Cardiac muscle cell (in vitro differentiated cells and primary cell): ENCODE data around the gene ADIRF. TPM values are rescaled to one million over a fixed set of nuclear protein-coding genes. Genes with fewer than 3 reads are reported as not detected.
"Not testable (repeated sequence)": the region's sequence is repeated elsewhere in the genome, so short reads cannot be mapped to it uniquely, and the experiment has no call there.

Experiments
- DNase-seq, 2 donors: peaks; one replicate each; pipeline versions ENCODE4 v3.0.0 to v3.0.0-alpha.2; 2010 to 2017; ENCODE audit warnings: low read depth in 1 of 2, low spot score in 1 of 2
- H3K27ac ChIP-seq: fragments of 200-600 bp; sonication (generic); 2 replicates; pipeline ENCODE4 v1.5.1; 2016
- H3K27me3 ChIP-seq: fragments of 200-600 bp; sonication (generic); 2 replicates; pipeline ENCODE4 v1.6.0; 2016; ENCODE audit warnings: control low read depth
- H3K36me3 ChIP-seq: fragments of 200-600 bp; sonication (generic); 2 replicates; pipeline ENCODE4 v1.5.1; 2016; ENCODE audit warnings: control low read depth
- H3K4me1 ChIP-seq: fragments of 200-600 bp; sonication (generic); 2 replicates; pipeline ENCODE4 v1.8.1; 2017; ENCODE audit warnings: low read depth, mild to moderate bottlenecking, mixed run types
- H3K4me3 ChIP-seq: fragments of 200-600 bp; sonication (generic); 2 replicates; pipeline ENCODE4 v1.5.1; 2016; ENCODE audit warnings: mild to moderate bottlenecking
- H3K9me3 ChIP-seq: fragments of 200-600 bp; sonication (generic); 2 replicates; pipeline ENCODE4 v1.5.1; 2017; ENCODE audit warnings: low read depth, mild to moderate bottlenecking, control low read depth
- polyA plus RNA-seq: library from polyadenylated mRNA; unstranded; fragments of >200 nt; fragmentation: Nextera tagmentation; extraction: Ambion mirVana; gene quantifications from 2 replicates; pipeline ENCODE4 v1.2.1, GENCODE V29; 2016
- total RNA-seq: library from RNA; depleted of rRNA; stranded (reverse); fragments of >200 nt; gene quantifications from 2 replicates; pipeline ENCODE4 v1.2.3, GENCODE V29; 2016
- TF ChIP-seq, protein P1 (sequence below): IDR thresholded peaks from 2 replicates; pipeline ENCODE4 v1.5.1; 2012; ENCODE audit warnings: low read depth, mild to moderate bottlenecking, low read length

ADIRF gene
- total RNA-seq (not detected in 2 replicates), polyA plus RNA-seq (0.40 TPM in 1 of 2 replicates, not detected in the other)

DNA sequence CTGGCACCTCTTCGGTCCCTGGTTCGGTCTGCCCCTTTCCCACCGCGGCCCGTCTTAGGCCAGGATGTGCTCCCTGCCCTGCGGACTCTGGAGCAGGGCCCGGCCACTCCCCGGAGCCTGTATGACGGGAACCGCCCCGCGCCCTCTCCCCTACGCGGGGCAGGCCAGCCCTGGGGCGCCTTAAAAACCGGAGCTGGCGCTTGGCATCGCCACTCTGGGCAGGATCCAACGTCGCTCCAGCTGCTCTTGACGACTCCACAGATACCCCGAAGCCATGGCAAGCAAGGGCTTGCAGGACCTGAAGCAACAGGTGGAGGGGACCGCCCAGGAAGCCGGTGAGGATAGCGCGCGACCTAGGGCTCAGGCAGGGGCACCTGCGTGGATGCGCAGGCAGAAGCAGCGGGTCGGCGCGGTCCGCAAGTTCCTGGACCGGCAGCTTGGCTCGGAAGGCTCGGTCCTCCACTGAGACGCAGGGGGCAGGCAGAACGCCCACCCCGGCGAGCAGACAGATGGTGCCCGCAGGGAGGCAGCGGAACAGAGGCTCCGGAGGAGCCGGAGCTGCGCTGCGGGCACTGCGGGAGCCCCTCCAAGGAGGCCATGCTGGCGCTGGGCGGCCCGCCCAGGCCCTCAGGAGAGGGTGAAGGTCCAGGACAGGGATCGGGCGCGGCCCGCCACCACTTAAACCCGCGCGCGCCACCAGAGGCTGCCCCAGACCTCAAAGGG is at the start of gene ADIRF:
Gene ADIRF, plus strand, starts transcription at position 212 of the 723 bp plus-strand sequence. Its CDS starts 63 bp downstream, at position 275.
- Histone ChIP-seq H3K4me3 (no peak within 1 kb of the TSS), H3K27me3 (peaks cover 5% of the 10 kb centered on the region)
- no peak for DNase-seq

DNA sequence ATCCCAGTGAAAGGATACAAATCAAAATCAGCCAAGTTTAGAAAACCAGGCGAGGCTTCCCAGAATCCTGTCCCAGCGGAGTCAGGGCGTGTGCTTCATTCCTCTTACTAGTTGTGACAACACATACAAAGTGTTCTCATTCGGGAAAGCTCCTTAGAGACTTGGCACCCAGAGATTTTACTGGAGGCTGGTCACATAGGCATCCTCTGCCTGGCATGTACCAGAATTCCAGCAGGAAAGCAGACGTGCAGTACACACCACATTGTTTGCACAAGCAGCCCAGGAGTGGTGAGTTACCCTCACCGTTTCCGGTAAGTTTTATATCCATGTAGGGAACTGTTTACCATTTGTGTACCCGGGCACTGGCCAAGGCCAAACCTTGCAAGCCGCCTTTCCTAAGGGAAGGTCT is 45.7 kb upstream of the ADIRF start:
- TF ChIP-seq, protein P1, sequence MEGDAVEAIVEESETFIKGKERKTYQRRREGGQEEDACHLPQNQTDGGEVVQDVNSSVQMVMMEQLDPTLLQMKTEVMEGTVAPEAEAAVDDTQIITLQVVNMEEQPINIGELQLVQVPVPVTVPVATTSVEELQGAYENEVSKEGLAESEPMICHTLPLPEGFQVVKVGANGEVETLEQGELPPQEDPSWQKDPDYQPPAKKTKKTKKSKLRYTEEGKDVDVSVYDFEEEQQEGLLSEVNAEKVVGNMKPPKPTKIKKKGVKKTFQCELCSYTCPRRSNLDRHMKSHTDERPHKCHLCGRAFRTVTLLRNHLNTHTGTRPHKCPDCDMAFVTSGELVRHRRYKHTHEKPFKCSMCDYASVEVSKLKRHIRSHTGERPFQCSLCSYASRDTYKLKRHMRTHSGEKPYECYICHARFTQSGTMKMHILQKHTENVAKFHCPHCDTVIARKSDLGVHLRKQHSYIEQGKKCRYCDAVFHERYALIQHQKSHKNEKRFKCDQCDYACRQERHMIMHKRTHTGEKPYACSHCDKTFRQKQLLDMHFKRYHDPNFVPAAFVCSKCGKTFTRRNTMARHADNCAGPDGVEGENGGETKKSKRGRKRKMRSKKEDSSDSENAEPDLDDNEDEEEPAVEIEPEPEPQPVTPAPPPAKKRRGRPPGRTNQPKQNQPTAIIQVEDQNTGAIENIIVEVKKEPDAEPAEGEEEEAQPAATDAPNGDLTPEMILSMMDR = no peak
- peaks cover 68% of the 10 kb centered on the region for H3K36me3 ChIP-seq

More for the DNA sequence above, at the start of gene ADIRF:
- TF ChIP-seq, protein P1 = no peak
- Histone ChIP-seq H3K27ac (no peak within 1 kb of the TSS), H3K36me3 (no peaks in the 10 kb centered on the region), H3K9me3 (no peaks in the 10 kb centered on the region), H3K4me1 (peaks cover 18% of the 10 kb centered on the region)

DNA sequence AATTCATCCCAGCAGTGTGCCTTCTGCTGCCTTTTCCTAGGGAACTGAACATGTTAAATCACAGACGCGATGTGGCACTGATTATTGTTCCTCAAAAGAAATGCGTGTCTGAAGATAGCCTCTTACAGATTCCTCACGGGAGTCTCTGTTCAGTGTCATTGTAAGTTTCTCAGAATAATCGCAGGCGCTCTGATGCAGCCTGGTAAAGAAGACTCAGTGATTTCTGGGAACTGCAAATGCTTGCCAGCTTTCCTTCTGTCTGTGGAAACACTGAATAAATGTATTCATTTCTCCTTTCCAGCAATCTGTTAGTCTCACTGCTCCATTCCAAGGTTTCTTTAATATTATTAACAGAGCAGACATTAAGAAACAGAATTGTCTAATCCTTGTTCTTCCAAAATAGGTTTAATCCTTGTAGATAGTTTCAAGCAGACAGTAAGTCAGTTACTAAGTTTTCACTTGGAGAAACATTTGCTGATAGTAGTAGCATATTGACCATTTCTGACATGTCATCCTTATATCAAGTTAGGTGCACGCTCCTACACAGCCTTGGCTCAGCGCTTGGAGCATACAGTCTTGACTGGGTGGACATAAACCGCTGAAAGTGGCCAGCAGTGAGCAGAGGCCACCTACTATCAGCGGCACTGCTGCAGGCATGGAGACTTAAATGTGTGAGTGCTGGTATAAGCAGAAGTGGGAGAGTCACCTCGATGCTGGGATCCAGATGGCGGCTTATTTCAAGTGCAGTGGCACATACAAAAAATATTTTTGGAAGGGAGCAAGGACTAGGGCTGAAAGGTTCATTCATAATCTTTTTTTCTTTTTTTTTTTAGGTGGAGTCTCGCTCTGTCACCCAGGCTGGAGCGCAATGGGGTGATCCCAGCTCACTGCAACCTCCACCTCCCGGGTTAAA is 38.6 kb upstream of the ADIRF start:
- TF ChIP-seq, protein P1 = no peak
- DNase-seq = no peak
- peak overlapping the region; percentile 68 for H3K27ac ChIP-seq
- no peak overlapping the region for H3K4me3 ChIP-seq
- H3K4me1 ChIP-seq = peaks cover 1% of the 10 kb centered on the region
- H3K9me3 ChIP-seq = no peaks in the 10 kb centered on the region
- H3K27me3 ChIP-seq = no peaks in the 10 kb centered on the region
- H3K36me3 ChIP-seq = peaks cover 47% of the 10 kb centered on the region

More for the DNA sequence above, 45.7 kb upstream of the ADIRF start:
- H3K4me1 ChIP-seq = no peaks in the 10 kb centered on the region
- no peak overlapping the region for H3K4me3 ChIP-seq
- no peak for DNase-seq
- no peaks in the 10 kb centered on the region for H3K27me3 ChIP-seq
- H3K9me3 ChIP-seq = no peaks in the 10 kb centered on the region
- H3K27ac ChIP-seq = no peak overlapping the region

DNA sequence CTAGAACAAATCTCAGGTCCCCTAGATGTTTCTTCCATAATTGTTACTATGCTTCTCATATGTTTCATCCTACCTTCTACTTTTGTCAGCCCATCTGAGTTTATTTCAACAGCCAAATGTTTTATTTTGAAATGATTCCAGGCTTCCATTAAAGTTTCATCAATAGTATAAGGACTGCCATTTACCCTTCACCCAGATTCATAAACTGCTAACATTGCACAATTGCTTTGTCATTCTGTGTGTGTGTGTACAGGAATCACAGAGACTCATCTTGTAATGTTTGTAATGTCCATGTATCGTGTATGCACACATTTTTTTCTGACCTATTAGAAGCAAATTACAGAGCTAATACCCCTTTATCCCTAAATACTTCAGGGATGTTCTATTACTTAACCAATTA is 36.4 kb upstream of the ADIRF start:
- peaks cover 34% of the 10 kb centered on the region for H3K36me3 ChIP-seq
- no peaks in the 10 kb centered on the region for H3K9me3 ChIP-seq
- DNase-seq = peak in 1 of 2 donors; percentile 74
- TF ChIP-seq, protein P1 = no peak
- no peaks in the 10 kb centered on the region for H3K27me3 ChIP-seq
- no peak overlapping the region for H3K27ac ChIP-seq
- peaks cover 6% of the 10 kb centered on the region for H3K4me1 ChIP-seq
- H3K4me3 ChIP-seq = no peak overlapping the region

DNA sequence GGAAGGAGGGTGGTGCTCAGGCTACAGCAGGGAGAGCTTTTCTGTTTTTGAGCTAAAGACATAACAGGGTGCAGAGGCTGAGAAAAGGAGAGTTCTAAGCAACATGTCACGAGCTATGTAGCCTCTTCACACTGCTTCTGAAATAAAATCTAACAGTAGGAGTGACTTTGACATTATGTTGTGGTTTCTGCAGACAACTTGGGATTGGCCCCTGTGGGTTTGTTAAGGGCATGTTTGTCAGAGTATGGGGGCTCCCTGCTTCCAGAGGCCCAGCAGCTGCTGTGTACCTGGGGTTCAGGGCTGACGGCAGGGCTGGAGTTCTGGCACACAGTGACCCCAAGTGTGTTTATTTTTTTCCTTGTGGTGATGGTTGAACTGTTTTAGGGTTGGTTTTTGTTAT is 35.6 kb upstream of the ADIRF start:
- Histone ChIP-seq H3K36me3 (peaks cover 27% of the 10 kb centered on the region), H3K9me3 (no peaks in the 10 kb centered on the region), H3K4me1 (peaks cover 6% of the 10 kb centered on the region), H3K4me3 (no peak overlapping the region), H3K27me3 (no peaks in the 10 kb centered on the region), H3K27ac (peak overlapping the region; percentile 12)
- no peak for DNase-seq
- TF ChIP-seq, protein P1 = no peak

DNA sequence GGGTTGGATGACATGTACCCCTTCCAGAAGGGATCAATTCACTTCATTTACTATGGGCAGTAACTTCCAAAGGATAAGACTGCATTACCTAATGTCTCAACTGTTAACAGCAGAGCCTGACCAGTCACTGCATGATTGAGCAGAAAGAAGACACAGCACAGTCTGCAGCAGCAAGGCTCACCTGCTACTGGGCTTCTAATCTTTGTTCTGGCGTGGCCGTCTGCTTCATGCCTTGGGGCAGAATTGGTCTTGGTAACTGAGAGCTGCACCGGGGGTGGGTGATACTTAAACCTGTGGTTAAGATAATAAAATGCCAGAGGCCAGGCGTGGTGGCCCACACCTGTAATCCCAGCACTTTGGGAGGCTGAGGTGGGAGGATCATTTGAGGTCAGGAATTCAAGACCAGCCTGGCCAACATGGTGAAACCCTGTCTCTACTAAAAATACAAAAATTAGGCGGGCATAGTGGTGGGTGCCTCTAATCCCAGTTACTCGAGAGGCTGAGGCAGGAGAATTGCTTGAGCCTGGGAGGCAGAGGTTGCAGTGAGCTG is 34.0 kb upstream of the ADIRF start:
- not testable (repeated sequence) for DNase-seq, H3K4me3 ChIP-seq, H3K4me1 ChIP-seq, H3K9me3 ChIP-seq, H3K27me3 ChIP-seq, H3K27ac ChIP-seq
- H3K36me3 ChIP-seq = peaks cover 16% of the 10 kb centered on the region
